ENCODE measurements around the gene RPS6KA2. TPM values are rescaled to one million over a fixed set of nuclear protein-coding genes. Genes with fewer than 3 reads are reported as not detected.

Gene RPS6KA2
- total RNA-seq, 1 experiment from 2014 or later, result 12.3 TPM

DNA sequence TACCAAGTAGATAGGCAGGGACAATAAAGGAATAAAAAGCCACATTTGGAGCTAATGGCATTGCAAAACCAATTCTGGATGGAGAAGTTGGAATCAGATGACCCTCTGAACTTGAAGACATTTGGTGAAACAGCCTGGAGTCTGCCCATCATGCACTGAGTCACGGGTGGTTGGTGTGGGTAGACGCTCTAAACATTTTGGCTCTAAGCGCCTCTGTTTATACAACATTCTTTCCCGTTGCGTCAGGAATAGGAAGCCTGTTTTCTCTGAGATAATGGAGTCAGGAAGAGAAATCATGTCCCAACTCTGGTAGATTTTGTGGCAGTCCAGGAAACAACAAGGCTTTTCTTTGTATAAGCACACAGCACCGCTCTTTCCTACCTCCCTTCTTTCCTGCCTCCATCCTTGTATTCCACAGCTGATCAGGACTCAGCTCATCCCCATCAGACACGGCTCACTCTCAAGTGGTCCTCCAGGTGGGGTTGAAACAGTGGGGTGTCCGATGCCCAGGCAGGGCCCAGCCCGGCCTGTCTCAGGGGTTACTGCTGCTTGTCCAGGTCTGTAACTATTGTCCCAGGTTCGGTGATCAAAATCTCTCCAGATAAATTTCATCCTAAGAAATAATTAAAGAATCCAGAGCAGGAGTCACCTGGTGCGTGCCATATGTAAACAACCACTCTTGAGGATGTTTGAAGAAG lies 28.5 kb downstream of the RPS6KA2 start:
- H4K5ac ChIP-seq (ENCODE audit: insufficient read length, low read depth, low read length), result no peak overlapping the region
- H3K23me2 ChIP-seq (ENCODE audit: insufficient read length, low read depth, low read length, poor library complexity, severe bottlenecking), result no peaks in the 10 kb centered on the region
- DNase-seq, result no peak
- H4K20me1 ChIP-seq (ENCODE audit: control insufficient read depth, insufficient read depth, insufficient read length), result no peaks in the 10 kb centered on the region
- no peak overlapping the region for H3K4me2 ChIP-seq (ENCODE audit: insufficient read depth, insufficient read length, low read length)
- H3K9me3 ChIP-seq (ENCODE audit: control insufficient read depth, low read depth, low read length), result no peaks in the 10 kb centered on the region
- H2BK20ac ChIP-seq (ENCODE audit: low read depth, low read length, poor library complexity, severe bottlenecking), result no peak overlapping the region
- no peak overlapping the region for H3K4me3 Mint-ChIP-seq
- H2BK120ac ChIP-seq (ENCODE audit: low read depth, low read length, poor library complexity, severe bottlenecking), result no peak overlapping the region
- peaks cover 22 to 26% of the 10 kb centered on the region in 2 experiments for H3K4me1 Mint-ChIP-seq
- H4K91ac ChIP-seq (ENCODE audit: insufficient read length, low read depth, low read length), result no peak overlapping the region
- no peak overlapping the region for H3K18ac ChIP-seq (ENCODE audit: insufficient read length, low read depth, low read length)
- H2BK5ac ChIP-seq (ENCODE audit: insufficient read length, low read length), result no peak overlapping the region
- no peak overlapping the region for H2AFZ ChIP-seq (ENCODE audit: low read length)
- H3K79me1 ChIP-seq (ENCODE audit: insufficient read depth, low read depth, low read length, poor library complexity, severe bottlenecking), result peaks cover 5% of the 10 kb centered on the region
- H3K9me3 Mint-ChIP-seq, result no peaks in the 10 kb centered on the region; a peak in 1 of 5 replicates
- H4K8ac ChIP-seq (replicated peaks; ENCODE audit: insufficient read length, low read depth, low read length), result no peak overlapping the region
- no peak overlapping the region for H3K9ac ChIP-seq (ENCODE audit: extremely low read depth, insufficient read length, low read length)
- peaks cover 1% of the 10 kb centered on the region; the same call in 1 of the 2 replicates for H3K27me3 Mint-ChIP-seq (ENCODE audit: low read depth)
- WGBS (ENCODE audit: extremely low coverage, insufficient read length, low lambda C conversion rate), result no CpG with 5 or more reads among the region's 11 CpGs
- H3K27me3 ChIP-seq (ENCODE audit: insufficient read depth, low read length), result no peaks in the 10 kb centered on the region
- no peak overlapping the region for H3T11ph ChIP-seq (ENCODE audit: low read length)
- H3K79me2 ChIP-seq (ENCODE audit: insufficient read depth, low read length), result peaks cover 6% of the 10 kb centered on the region; the same call in 1 of the 2 replicates
- no peak overlapping the region for H2AK5ac ChIP-seq (ENCODE audit: insufficient read length, low read length)
- H2BK15ac ChIP-seq (ENCODE audit: low read depth, low read length), result no peak overlapping the region
- no peak overlapping the region for H3K23ac ChIP-seq (ENCODE audit: insufficient read length, low read depth, low read length)
- H3K56ac ChIP-seq (ENCODE audit: insufficient read length, low read depth, low read length), result no peak overlapping the region
- H3K27ac ChIP-seq (ENCODE audit: insufficient read length, low read depth, low read length), result no peak overlapping the region
- H3K4me1 ChIP-seq (ENCODE audit: insufficient read depth, low read length), result peaks cover 3% of the 10 kb centered on the region; the same call in 1 of the 2 replicates
- peaks cover 0 to 11% (median 2%) of the 10 kb centered on the region in 3 experiments; a peak in 4 of 7 replicates for H3K36me3 Mint-ChIP-seq (ENCODE audit: insufficient read depth in 1 of 3, low read depth in 3 of 3)
- H3K14ac ChIP-seq (ENCODE audit: insufficient read depth, low read length), result no peak overlapping the region
- no peak overlapping the region for H3K27ac Mint-ChIP-seq
- no peak overlapping the region for H2BK12ac ChIP-seq (ENCODE audit: insufficient read length, low read depth, low read length)
- no peak overlapping the region for H3K4ac ChIP-seq (ENCODE audit: low read depth, low read length)
- TF ChIP-seq, protein P1, sequence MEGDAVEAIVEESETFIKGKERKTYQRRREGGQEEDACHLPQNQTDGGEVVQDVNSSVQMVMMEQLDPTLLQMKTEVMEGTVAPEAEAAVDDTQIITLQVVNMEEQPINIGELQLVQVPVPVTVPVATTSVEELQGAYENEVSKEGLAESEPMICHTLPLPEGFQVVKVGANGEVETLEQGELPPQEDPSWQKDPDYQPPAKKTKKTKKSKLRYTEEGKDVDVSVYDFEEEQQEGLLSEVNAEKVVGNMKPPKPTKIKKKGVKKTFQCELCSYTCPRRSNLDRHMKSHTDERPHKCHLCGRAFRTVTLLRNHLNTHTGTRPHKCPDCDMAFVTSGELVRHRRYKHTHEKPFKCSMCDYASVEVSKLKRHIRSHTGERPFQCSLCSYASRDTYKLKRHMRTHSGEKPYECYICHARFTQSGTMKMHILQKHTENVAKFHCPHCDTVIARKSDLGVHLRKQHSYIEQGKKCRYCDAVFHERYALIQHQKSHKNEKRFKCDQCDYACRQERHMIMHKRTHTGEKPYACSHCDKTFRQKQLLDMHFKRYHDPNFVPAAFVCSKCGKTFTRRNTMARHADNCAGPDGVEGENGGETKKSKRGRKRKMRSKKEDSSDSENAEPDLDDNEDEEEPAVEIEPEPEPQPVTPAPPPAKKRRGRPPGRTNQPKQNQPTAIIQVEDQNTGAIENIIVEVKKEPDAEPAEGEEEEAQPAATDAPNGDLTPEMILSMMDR (conservative IDR thresholded peaks at IDR 0.05), result no peak
